Fibroblast of lung (primary cell): ENCODE measurements around the gene SPEN. TPM values are rescaled to one million over a fixed set of nuclear protein-coding genes. Genes with fewer than 3 reads are reported as not detected.

Source experiments
- DNase-seq, 2 donors: peaks; one replicate each; pipeline versions ENCODE4 v3.0.0 to v3.0.0-alpha.2; 2010; ENCODE audit warnings: low read depth in 2 of 2
- H2AFZ ChIP-seq: 2 replicates; pipeline ENCODE4 v1.5.1; 2012; ENCODE audit warnings: low read length, control low read depth, inconsistent platforms
- H3K27ac ChIP-seq: 2 replicates; pipeline ENCODE4 v1.5.1; 2011; ENCODE audit warnings: low read length, control low read depth; ENCODE audit not compliant: insufficient read depth
- H3K27me3 ChIP-seq: 2 replicates; pipeline ENCODE4 v1.5.1; 2011; ENCODE audit warnings: mild to moderate bottlenecking, low read length; ENCODE audit not compliant: control insufficient read depth, insufficient read depth
- H3K36me3 ChIP-seq: 2 replicates; pipeline ENCODE4 v1.5.1; 2011; ENCODE audit warnings: low read length; ENCODE audit not compliant: control insufficient read depth, insufficient read depth
- H3K4me1 ChIP-seq: 2 replicates; pipeline ENCODE4 v1.5.1; 2011; ENCODE audit warnings: low read length; ENCODE audit not compliant: control insufficient read depth, insufficient read depth; ENCODE audit errors: extremely low read depth
- H3K4me2 ChIP-seq: 2 replicates; pipeline ENCODE4 v1.5.1; 2011; ENCODE audit warnings: low read length, control low read depth; ENCODE audit not compliant: insufficient read depth; ENCODE audit errors: extremely low read depth
- H3K4me3 ChIP-seq, 4 experiments: fragments of 200-600 bp in 1 of 4; sonication (generic) in 1 of 4; replicated peaks in 1 of 4; 2 replicates each; pipeline ENCODE4 v1.5.1; 2011 to 2016; ENCODE audit warnings: low read length in 4 of 4, low read depth in 3 of 4, mild to moderate bottlenecking in 3 of 4, control low read depth in 2 of 4, inconsistent platforms in 1 of 4, mixed read lengths in 1 of 4; ENCODE audit not compliant: insufficient read depth in 1 of 4; ENCODE audit errors: control extremely low read depth in 1 of 4
- H3K79me2 ChIP-seq: 2 replicates; pipeline ENCODE4 v1.5.1; 2012; ENCODE audit warnings: mild to moderate bottlenecking, low read length, inconsistent platforms; ENCODE audit not compliant: control insufficient read depth, insufficient read depth
- H3K9ac ChIP-seq: 2 replicates; pipeline ENCODE4 v1.5.1; 2011; ENCODE audit warnings: mild to moderate bottlenecking, low read length, control low read depth; ENCODE audit not compliant: insufficient read depth
- H3K9me3 ChIP-seq: 2 replicates; pipeline ENCODE4 v1.5.1; 2012; ENCODE audit warnings: low read depth, low read length; ENCODE audit not compliant: control insufficient read depth, insufficient read depth
- H4K20me1 ChIP-seq: 2 replicates; pipeline ENCODE4 v1.5.1; 2011; ENCODE audit warnings: low read length; ENCODE audit not compliant: control insufficient read depth, insufficient read depth; ENCODE audit errors: extremely low read depth
- CTCF ChIP-seq, 2 donors: IDR thresholded peaks in 1 of 2; conservative IDR thresholded peaks in 1 of 2; 1 replicate in 1 of 2; 2 replicates in 1 of 2; pipeline ENCODE4 v1.5.1; 2011 to 2012; ENCODE audit warnings: low read length in 2 of 2, control low read depth in 1 of 2, inconsistent platforms in 1 of 2, low read depth in 1 of 2, mild to moderate bottlenecking in 1 of 2
- EZH2 ChIP-seq: IDR thresholded peaks from 2 replicates; pipeline ENCODE4 v1.5.1; 2012; ENCODE audit warnings: low read length, control low read depth, mild to moderate bottlenecking; ENCODE audit errors: missing control alignments
- polyA plus RNA-seq, 2 donors: library from polyadenylated mRNA; depleted of rRNA in 1 of 2; stranded (reverse) in 1 of 2; unstranded in 1 of 2; fragments of >200 nt; gene quantifications; 2 replicates each; pipeline ENCODE4 v1.2.1, GENCODE V29; 2011 to 2012; ENCODE audit warnings: missing spikeins in 1 of 2
- total RNA-seq: library from RNA; depleted of rRNA; stranded (reverse); fragments of >200 nt; gene quantifications from 2 replicates; pipeline ENCODE4 v1.2.1, GENCODE V29; 2014

SPEN gene
- total and polyA plus RNA-seq, 2 donors (not counting 1 experiment from before 2014, with no cell fraction given), result 5.1 to 11.9 TPM

- Histone ChIP-seq H3K4me2 (no peak overlapping the region), H3K9me3 (no peaks in the 10 kb centered on the region), H3K27me3 (no peaks in the 10 kb centered on the region), H3K27ac (no peak overlapping the region), H3K79me2 (no peaks in the 10 kb centered on the region), H2AFZ (no peak overlapping the region), H3K4me1 (peaks cover 7% of the 10 kb centered on the region), H3K9ac (no peak overlapping the region), H3K4me3 (no peak overlapping the region), H3K36me3 (peaks cover 40% of the 10 kb centered on the region), H4K20me1 (no peaks in the 10 kb centered on the region)
- no peak for DNase-seq
- TF ChIP-seq EZH2, result no peak
- TF ChIP-seq CTCF (conservative IDR thresholded peaks at IDR 0.05 in 1 of 2, IDR thresholded peaks at IDR 0.05 in 1 of 2; ENCODE audit: low read depth in 1 of 2, low read length in 2 of 2), result no peak
These were observed 92.9 kb downstream of the SPEN start for GRCh38 chr1:15940110-15941043.

- no peak for TF ChIP-seq EZH2
- Histone ChIP-seq H3K27ac (no peak overlapping the region), H3K4me3 (no peak overlapping the region), H3K9ac (no peak overlapping the region), H3K4me2 (no peak overlapping the region), H3K9me3 (no peaks in the 10 kb centered on the region), H2AFZ (no peak overlapping the region), H4K20me1 (no peaks in the 10 kb centered on the region), H3K27me3 (no peaks in the 10 kb centered on the region), H3K4me1 (peaks cover 7% of the 10 kb centered on the region), H3K79me2 (peaks cover 1% of the 10 kb centered on the region), H3K36me3 (peaks cover 44% of the 10 kb centered on the region)
- DNase-seq, result no peak
These were observed 93.7 kb downstream of the SPEN start for GRCh38 chr1:15941044-15941840.

GRCh38 chr1:15941899-15942660 lies 94.6 kb downstream of the SPEN start:
- Histone ChIP-seq H4K20me1 (no peaks in the 10 kb centered on the region), H3K4me3 (no peak overlapping the region), H2AFZ (no peak overlapping the region), H3K4me2 (no peak overlapping the region), H3K9me3 (no peaks in the 10 kb centered on the region), H3K9ac (no peak overlapping the region), H3K79me2 (peaks cover 4% of the 10 kb centered on the region), H3K4me1 (peaks cover 7% of the 10 kb centered on the region), H3K27ac (no peak overlapping the region), H3K27me3 (no peaks in the 10 kb centered on the region), H3K36me3 (peaks cover 48% of the 10 kb centered on the region)
- TF ChIP-seq EZH2, result no peak
- TF ChIP-seq CTCF (conservative IDR thresholded peaks at IDR 0.05 in 1 of 2, IDR thresholded peaks at IDR 0.05 in 1 of 2; ENCODE audit: low read depth in 1 of 2, low read length in 2 of 2), result no peak
- no peak for DNase-seq
